OCI-LY1 (cell line): Measurements from ENCODE around the gene IMMP2L.

Experiments
- H2AFZ ChIP-seq: fragments of 200-600 bp; sonication (generic), shearing (Covaris generic); 2 replicates; pipeline ENCODE4 v1.6.0; 2014; ENCODE audit warnings: antibody characterized with exemption, mild to moderate bottlenecking, low read length
- H3F3A ChIP-seq: fragments of 200-600 bp; sonication (generic), shearing (Covaris generic); 2 replicates; pipeline ENCODE4 v1.6.0; 2014; ENCODE audit warnings: mild to moderate bottlenecking, antibody characterized with exemption, low read length, moderate library complexity; ENCODE audit not compliant: insufficient read depth
- H3K27ac ChIP-seq: fragments of 200-600 bp; sonication (generic); 2 replicates; pipeline ENCODE4 v1.5.1; 2014; ENCODE audit warnings: low read length, mixed run types, mild to moderate bottlenecking, low read depth; ENCODE audit not compliant: poor library complexity, severe bottlenecking
- H3K27me3 ChIP-seq: fragments of 200-600 bp; sonication (generic); 2 replicates; pipeline ENCODE4 v1.6.0; 2014; ENCODE audit warnings: antibody characterized with exemption, mild to moderate bottlenecking, low read length, moderate library complexity; ENCODE audit not compliant: insufficient read depth
- H3K36me3 ChIP-seq: fragments of 200-600 bp; sonication (generic); 2 replicates; pipeline ENCODE4 v1.6.1; 2014; ENCODE audit warnings: mild to moderate bottlenecking, antibody characterized with exemption, low read length, moderate library complexity, mixed read lengths; ENCODE audit not compliant: insufficient read depth
- H3K4me1 ChIP-seq: fragments of 200-600 bp; sonication (generic); 2 replicates; pipeline ENCODE4 v1.5.1; 2014; ENCODE audit warnings: mild to moderate bottlenecking, low read length, moderate library complexity; ENCODE audit not compliant: insufficient read depth, severe bottlenecking
- H3K4me2 ChIP-seq: fragments of 200-600 bp; sonication (generic), shearing (Covaris generic); 2 replicates; pipeline ENCODE4 v1.6.1; 2014; ENCODE audit warnings: low read length
- H3K4me3 ChIP-seq: fragments of 200-600 bp; sonication (generic); 2 replicates; pipeline ENCODE4 v1.5.1; 2014; ENCODE audit warnings: low read length, low read depth, mild to moderate bottlenecking, mixed read lengths; ENCODE audit not compliant: poor library complexity, severe bottlenecking
- H3K79me2 ChIP-seq: fragments of 200-600 bp; shearing (Covaris generic); 2 replicates; pipeline ENCODE4 v1.6.1; 2016; ENCODE audit warnings: mixed run types, low read length, mixed read lengths; ENCODE audit not compliant: insufficient read depth
- H3K9ac ChIP-seq: fragments of 200-600 bp; sonication (generic), shearing (Covaris generic); 2 replicates; pipeline ENCODE4 v1.6.1; 2014; ENCODE audit warnings: mild to moderate bottlenecking, low read length, mixed read lengths
- H3K9me2 ChIP-seq: fragments of 200-600 bp; sonication (generic), shearing (Covaris generic); 2 replicates; pipeline ENCODE4 v1.6.1; 2014; ENCODE audit warnings: low read depth, mild to moderate bottlenecking, low read length, mixed read lengths
- H3K9me3 ChIP-seq: fragments of 200-600 bp; shearing (Covaris generic); 2 replicates; pipeline ENCODE4 v1.6.1; 2014; ENCODE audit warnings: low read length, mixed read lengths
- H4K20me1 ChIP-seq: fragments of 200-600 bp; sonication (generic), shearing (Covaris generic); 2 replicates; pipeline ENCODE4 v1.6.0; 2016; ENCODE audit warnings: mild to moderate bottlenecking, low read length; ENCODE audit not compliant: insufficient read depth
- EZH2 ChIP-seq: fragments of 200-600 bp; sonication (generic), shearing (Covaris generic); IDR thresholded peaks from 2 replicates; pipeline ENCODE4 v1.8.0; 2017; ENCODE audit warnings: borderline replicate concordance, mixed run types, mild to moderate bottlenecking, antibody characterized with exemption, low read length, moderate library complexity, mixed read lengths
- TF ChIP-seq, protein P1 (sequence below): fragments of 200-600 bp; sonication (generic), shearing (Covaris generic); IDR thresholded peaks from 2 replicates; pipeline ENCODE4 v1.5.1; 2017; ENCODE audit warnings: mild to moderate bottlenecking, antibody characterized with exemption, low read length, moderate library complexity, mixed read lengths

The IMMP2L gene

GRCh38 chr7:111477462-111478225 is 84.6 kb downstream of the IMMP2L start:
- Histone ChIP-seq H3K4me2 (no peak overlapping the region), H3K36me3 (0 out of 2 replicates have a peak, but pooled peaks cover 3% of the 10 kb centered on the region), H3K9ac (no peak overlapping the region), H3K9me3 (no peaks in the 10 kb centered on the region), H3K4me3 (no peak overlapping the region), H3F3A (no peaks in the 10 kb centered on the region), H3K4me1 (no peaks in the 10 kb centered on the region), H3K9me2 (no peaks in the 10 kb centered on the region), H3K27ac (no peak overlapping the region), H4K20me1 (no peaks in the 10 kb centered on the region), H3K79me2 (no peaks in the 10 kb centered on the region), H3K27me3 (no peaks in the 10 kb centered on the region), H2AFZ (no peak overlapping the region)
- TF ChIP-seq, protein P1, sequence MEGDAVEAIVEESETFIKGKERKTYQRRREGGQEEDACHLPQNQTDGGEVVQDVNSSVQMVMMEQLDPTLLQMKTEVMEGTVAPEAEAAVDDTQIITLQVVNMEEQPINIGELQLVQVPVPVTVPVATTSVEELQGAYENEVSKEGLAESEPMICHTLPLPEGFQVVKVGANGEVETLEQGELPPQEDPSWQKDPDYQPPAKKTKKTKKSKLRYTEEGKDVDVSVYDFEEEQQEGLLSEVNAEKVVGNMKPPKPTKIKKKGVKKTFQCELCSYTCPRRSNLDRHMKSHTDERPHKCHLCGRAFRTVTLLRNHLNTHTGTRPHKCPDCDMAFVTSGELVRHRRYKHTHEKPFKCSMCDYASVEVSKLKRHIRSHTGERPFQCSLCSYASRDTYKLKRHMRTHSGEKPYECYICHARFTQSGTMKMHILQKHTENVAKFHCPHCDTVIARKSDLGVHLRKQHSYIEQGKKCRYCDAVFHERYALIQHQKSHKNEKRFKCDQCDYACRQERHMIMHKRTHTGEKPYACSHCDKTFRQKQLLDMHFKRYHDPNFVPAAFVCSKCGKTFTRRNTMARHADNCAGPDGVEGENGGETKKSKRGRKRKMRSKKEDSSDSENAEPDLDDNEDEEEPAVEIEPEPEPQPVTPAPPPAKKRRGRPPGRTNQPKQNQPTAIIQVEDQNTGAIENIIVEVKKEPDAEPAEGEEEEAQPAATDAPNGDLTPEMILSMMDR, result no peak
- no peak for TF ChIP-seq EZH2

DNA sequence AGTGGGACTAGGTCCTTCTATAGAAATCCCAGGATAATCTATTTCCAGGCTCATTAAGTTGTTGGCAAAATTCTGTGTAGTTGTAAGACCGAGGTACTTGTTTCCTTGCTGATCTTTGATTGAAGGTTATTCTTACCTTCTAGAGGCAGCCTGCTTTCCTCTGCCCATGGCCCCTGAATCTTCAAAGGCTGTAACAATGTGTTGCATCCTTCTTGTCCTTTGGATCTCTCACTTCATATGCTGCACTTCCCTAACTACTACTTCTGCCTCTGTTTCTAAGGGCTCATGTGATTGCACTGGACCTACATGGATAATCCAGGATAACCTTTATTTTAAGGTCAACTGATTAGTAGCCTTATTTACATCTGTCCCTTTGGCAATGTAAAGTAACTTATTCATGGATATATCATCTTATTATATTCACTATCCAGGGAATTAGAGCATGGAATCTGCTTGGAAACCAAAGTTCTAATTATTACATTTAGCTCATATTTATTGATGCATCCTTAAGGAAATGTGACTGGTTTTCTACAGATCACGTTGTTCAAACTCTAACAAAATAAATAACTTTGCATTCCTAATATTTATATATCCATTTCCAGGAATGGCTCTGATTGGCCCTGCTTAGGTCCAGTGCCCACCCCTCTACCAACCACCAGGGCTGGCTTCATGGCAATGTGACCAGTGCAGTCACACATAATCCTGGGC is 85.6 kb downstream of the IMMP2L start:
- Histone ChIP-seq H3F3A (no peaks in the 10 kb centered on the region), H3K36me3 (0 out of 2 replicates have a peak, but pooled peaks cover 3% of the 10 kb centered on the region), H4K20me1 (no peaks in the 10 kb centered on the region), H3K27me3 (no peaks in the 10 kb centered on the region), H3K9ac (no peak overlapping the region), H3K4me1 (no peaks in the 10 kb centered on the region), H3K9me3 (0 out of 2 replicates have a peak, but pooled peaks cover 4% of the 10 kb centered on the region), H3K9me2 (no peaks in the 10 kb centered on the region), H3K4me2 (no peak overlapping the region), H3K79me2 (no peaks in the 10 kb centered on the region), H3K4me3 (no peak overlapping the region), H3K27ac (no peak overlapping the region), H2AFZ (no peak overlapping the region)
- no peak for TF ChIP-seq EZH2
- TF ChIP-seq, protein P1, result no peak

DNA sequence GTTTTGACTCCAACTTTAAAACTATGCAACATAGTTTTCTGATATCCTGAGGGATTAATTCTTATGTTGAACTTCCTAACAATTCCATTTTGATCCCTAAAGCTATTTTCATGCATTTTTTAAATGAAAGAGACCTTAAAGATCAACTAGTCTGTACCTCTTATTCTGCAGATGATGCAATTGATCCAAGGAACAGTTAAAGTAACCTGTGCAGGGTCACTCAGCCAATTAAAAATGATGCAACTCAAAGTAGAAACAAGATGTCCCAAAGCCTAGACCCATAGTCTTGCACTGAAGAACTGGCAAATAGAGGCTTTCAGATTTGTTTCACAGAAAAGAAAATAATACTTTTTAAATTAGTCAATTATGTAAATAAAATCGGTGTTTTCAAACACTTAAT is 86.3 kb downstream of the IMMP2L start:
- 0 out of 2 replicates have a peak, but pooled peaks cover 1% of the 10 kb centered on the region for H3K36me3 ChIP-seq
- H3K9me2 ChIP-seq, result no peaks in the 10 kb centered on the region
- TF ChIP-seq, protein P1, result no peak
- no peak for TF ChIP-seq EZH2
- H3K27me3 ChIP-seq, result no peaks in the 10 kb centered on the region
- H3K4me3 ChIP-seq, result no peak overlapping the region
- no peak overlapping the region for H3K9ac ChIP-seq
- 0 out of 2 replicates have a peak, but pooled peaks cover 6% of the 10 kb centered on the region for H3K9me3 ChIP-seq
- H3K27ac ChIP-seq, result no peak overlapping the region
- H3K4me1 ChIP-seq, result no peaks in the 10 kb centered on the region
- H3F3A ChIP-seq, result no peaks in the 10 kb centered on the region
- no peak overlapping the region for H3K4me2 ChIP-seq
- H2AFZ ChIP-seq, result no peak overlapping the region
- no peaks in the 10 kb centered on the region for H3K79me2 ChIP-seq
- no peaks in the 10 kb centered on the region for H4K20me1 ChIP-seq
